PC-9 (cell line): ENCODE measurements around the gene PGLYRP2. TPM values are rescaled to one million over a fixed set of nuclear protein-coding genes. Genes with fewer than 3 reads are reported as not detected.

Source experiments
- BruUV-seq: library from RNA; stranded (reverse); fragments of 400-500 nt; replicated peaks from 2 replicates; lab custom pipeline; 2021; lab: Mats Ljungman, UMichigan
- CTCF ChIA-PET: fragments of 300-600 bp; sonication (Branson Sonifier 250); formaldehyde crosslinking; loops from one replicate; lab custom pipeline; 2022; ENCODE audit warnings: antibody characterized with exemption; lab: Charles Lee
- POLR2A ChIA-PET: fragments of 300-600 bp; sonication (Branson Sonifier 250); formaldehyde crosslinking; loops from one replicate; lab custom pipeline; 2022; ENCODE audit warnings: antibody characterized with exemption; ENCODE audit not compliant: unreplicated experiment; lab: Charles Lee
- DNase-seq, 2 experiments: peaks; one replicate each; pipeline versions ENCODE4 v3.0.0 to v3.0.0-alpha.2; 2015 to 2022; ENCODE audit warnings: mixed read lengths in 1 of 2
- H2AFZ ChIP-seq: fragments of 200-600 bp; sonication (generic); 2 replicates; pipeline ENCODE4 v1.8.1; 2017; ENCODE audit warnings: antibody characterized with exemption
- H3F3A ChIP-seq: fragments of 200-600 bp; sonication (generic); 2 replicates; pipeline ENCODE4 v1.8.1; 2017; ENCODE audit warnings: antibody characterized with exemption, mild to moderate bottlenecking, low read depth; ENCODE audit not compliant: insufficient read depth
- H3K27ac ChIP-seq: fragments of 200-600 bp; sonication (generic); 2 replicates; pipeline ENCODE4 v1.6.1; 2016; ENCODE audit warnings: mixed run types
- H3K27me3 ChIP-seq: fragments of 200-600 bp; sonication (generic); 2 replicates; pipeline ENCODE4 v1.6.1; 2016; ENCODE audit warnings: low read depth, mixed run types; ENCODE audit not compliant: insufficient read depth
- H3K36me3 ChIP-seq: fragments of 200-600 bp; sonication (generic); 2 replicates; pipeline ENCODE4 v1.6.1; 2016; ENCODE audit warnings: low read depth, mixed run types
- H3K4me1 ChIP-seq: fragments of 200-600 bp; sonication (generic); replicated peaks from 2 replicates; pipeline ENCODE4 v1.6.1; 2016; ENCODE audit warnings: mixed run types; ENCODE audit not compliant: insufficient read depth
- H3K4me2 ChIP-seq: fragments of 200-600 bp; sonication (generic); 2 replicates; pipeline ENCODE4 v1.6.1; 2017; ENCODE audit warnings: mixed run types
- H3K4me3 ChIP-seq: fragments of 200-600 bp; sonication (generic); 2 replicates; pipeline ENCODE4 v1.6.1; 2016; ENCODE audit warnings: mixed run types
- H3K79me2 ChIP-seq: fragments of 200-600 bp; sonication (generic); 2 replicates; pipeline ENCODE4 v1.6.1; 2017; ENCODE audit warnings: low read depth, mixed run types
- H3K9me2 ChIP-seq: fragments of 200-600 bp; sonication (generic); 2 replicates; pipeline ENCODE4 v1.8.1; 2017; ENCODE audit warnings: mild to moderate bottlenecking; ENCODE audit not compliant: insufficient read depth
- H3K9me3 ChIP-seq: fragments of 200-600 bp; sonication (generic); 2 replicates; pipeline ENCODE4 v1.8.1; 2016; ENCODE audit warnings: low read depth; ENCODE audit not compliant: insufficient read depth
- H4K20me1 ChIP-seq: fragments of 200-600 bp; sonication (generic); 2 replicates; pipeline ENCODE4 v1.8.1; 2017; ENCODE audit not compliant: insufficient read depth
- EZH2 ChIP-seq: fragments of 200-600 bp; sonication (generic); IDR thresholded peaks from 2 replicates; pipeline ENCODE4 v1.8.0; 2017; ENCODE audit warnings: antibody characterized with exemption, low read depth
- intact Hi-C: fragments of 100-400 bp; cut with micrococcal nuclease; formaldehyde crosslinking; loops from one replicate; pipeline ENCODE4 v1.10.0; 2022; ENCODE audit not compliant: unreplicated experiment
- total RNA-seq: library from RNA; stranded (reverse); gene quantifications from 2 replicates; pipeline ENCODE4 v1.2.3, GENCODE V29; 2021
- TF ChIP-seq, protein P1 (sequence below): fragments of 200-600 bp; sonication (generic); conservative IDR thresholded peaks from 2 replicates; pipeline ENCODE4 v1.6.1; 2017; ENCODE audit warnings: mixed run types, antibody characterized with exemption, mild to moderate bottlenecking, moderate library complexity

PGLYRP2 gene
- total RNA-seq, 1 experiment from 2014 or later: not detected

DNA sequence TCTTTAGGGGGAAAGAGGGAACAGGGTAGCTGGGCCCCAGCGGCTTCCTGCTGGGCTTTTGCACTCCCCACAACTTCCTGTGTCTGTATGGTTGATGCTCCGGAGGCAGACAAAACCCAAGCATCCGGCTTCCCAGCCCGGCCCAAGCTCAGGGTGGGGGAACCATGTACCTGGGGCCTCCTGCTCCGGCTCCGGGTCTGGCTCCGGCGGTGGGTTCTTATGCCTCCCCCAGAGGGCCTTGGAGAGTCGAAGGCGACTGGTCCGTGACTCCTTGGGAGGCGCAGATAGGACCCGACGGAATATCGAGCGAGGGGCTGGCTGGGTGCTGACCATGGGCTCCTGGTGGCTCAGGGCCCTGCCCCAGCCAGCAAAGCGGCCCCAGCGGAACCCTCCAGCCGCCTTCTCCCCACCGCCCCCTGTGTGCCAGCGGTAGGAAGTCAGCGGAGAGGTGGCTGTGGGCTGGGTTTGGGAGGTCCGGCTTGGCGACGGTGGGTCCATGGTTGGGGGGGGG is 15.4 kb downstream of the PGLYRP2 start:
- Histone ChIP-seq H3K36me3 (no peaks in the 10 kb centered on the region), H3K9me3 (no peaks in the 10 kb centered on the region), H3K27me3 (no peaks in the 10 kb centered on the region), H3K9me2 (no peaks in the 10 kb centered on the region), H3K4me3 (no peak overlapping the region), H2AFZ (no peak overlapping the region), H3K27ac (no peak overlapping the region), H3F3A (peaks cover 14% of the 10 kb centered on the region; the same call in 1 of the 2 replicates), H3K4me2 (no peak overlapping the region), H4K20me1 (no peaks in the 10 kb centered on the region; the same call in 1 of the 2 replicates), H3K79me2 (no peaks in the 10 kb centered on the region), H3K4me1 (peaks cover 9% of the 10 kb centered on the region; the same call in 1 of the 2 replicates)
- CTCF ChIA-PET: no interaction called here
- intact Hi-C loops: no loop called here
- no peak for DNase-seq
- POLR2A ChIA-PET: interaction anchor here (0.6 kb wide), 1 partner anchor 9 kb away, joined by 6 read pairs; no protein-coding TSS in a partner anchor
- TF ChIP-seq, protein P1, sequence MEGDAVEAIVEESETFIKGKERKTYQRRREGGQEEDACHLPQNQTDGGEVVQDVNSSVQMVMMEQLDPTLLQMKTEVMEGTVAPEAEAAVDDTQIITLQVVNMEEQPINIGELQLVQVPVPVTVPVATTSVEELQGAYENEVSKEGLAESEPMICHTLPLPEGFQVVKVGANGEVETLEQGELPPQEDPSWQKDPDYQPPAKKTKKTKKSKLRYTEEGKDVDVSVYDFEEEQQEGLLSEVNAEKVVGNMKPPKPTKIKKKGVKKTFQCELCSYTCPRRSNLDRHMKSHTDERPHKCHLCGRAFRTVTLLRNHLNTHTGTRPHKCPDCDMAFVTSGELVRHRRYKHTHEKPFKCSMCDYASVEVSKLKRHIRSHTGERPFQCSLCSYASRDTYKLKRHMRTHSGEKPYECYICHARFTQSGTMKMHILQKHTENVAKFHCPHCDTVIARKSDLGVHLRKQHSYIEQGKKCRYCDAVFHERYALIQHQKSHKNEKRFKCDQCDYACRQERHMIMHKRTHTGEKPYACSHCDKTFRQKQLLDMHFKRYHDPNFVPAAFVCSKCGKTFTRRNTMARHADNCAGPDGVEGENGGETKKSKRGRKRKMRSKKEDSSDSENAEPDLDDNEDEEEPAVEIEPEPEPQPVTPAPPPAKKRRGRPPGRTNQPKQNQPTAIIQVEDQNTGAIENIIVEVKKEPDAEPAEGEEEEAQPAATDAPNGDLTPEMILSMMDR: no peak
- TF ChIP-seq EZH2: no peak
- no TSS peak for BruUV-seq

DNA sequence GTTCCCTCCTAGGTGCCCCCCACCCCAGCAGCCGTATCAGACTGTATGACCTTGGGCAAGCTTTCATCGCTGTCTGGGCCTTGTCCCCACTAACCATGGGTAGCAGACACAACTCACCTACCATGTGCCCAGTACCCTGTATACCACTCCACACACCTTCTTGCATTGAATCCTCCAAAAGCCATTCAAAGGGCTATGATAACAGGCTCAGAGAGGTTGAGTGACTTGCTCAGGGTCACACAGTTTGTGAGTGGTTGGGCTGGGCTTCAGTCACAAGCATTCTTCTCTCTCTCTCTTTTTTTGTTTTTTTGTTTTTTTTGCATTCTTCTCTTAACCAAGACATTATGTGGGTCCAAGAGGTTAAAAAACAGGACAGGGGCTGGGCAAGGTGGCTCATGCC is 17.6 kb downstream of the PGLYRP2 start:
- intact Hi-C loops: no loop called here
- Histone ChIP-seq H4K20me1 (no peaks in the 10 kb centered on the region; the same call in 1 of the 2 replicates), H3K4me2 (no peak overlapping the region), H3F3A (peaks cover 5% of the 10 kb centered on the region; the same call in 1 of the 2 replicates), H3K4me3 (no peak overlapping the region), H3K9me2 (no peaks in the 10 kb centered on the region), H3K9me3 (no peaks in the 10 kb centered on the region), H3K79me2 (no peaks in the 10 kb centered on the region), H3K27ac (no peak overlapping the region), H3K36me3 (no peaks in the 10 kb centered on the region), H2AFZ (no peak overlapping the region), H3K27me3 (no peaks in the 10 kb centered on the region), H3K4me1 (peaks cover 3% of the 10 kb centered on the region; the same call in 1 of the 2 replicates)
- POLR2A ChIA-PET: no interaction called here
- BruUV-seq: no TSS peak
- CTCF ChIA-PET: no interaction called here
- TF ChIP-seq EZH2: no peak
- TF ChIP-seq, protein P1: no peak
- DNase-seq: no peak

DNA sequence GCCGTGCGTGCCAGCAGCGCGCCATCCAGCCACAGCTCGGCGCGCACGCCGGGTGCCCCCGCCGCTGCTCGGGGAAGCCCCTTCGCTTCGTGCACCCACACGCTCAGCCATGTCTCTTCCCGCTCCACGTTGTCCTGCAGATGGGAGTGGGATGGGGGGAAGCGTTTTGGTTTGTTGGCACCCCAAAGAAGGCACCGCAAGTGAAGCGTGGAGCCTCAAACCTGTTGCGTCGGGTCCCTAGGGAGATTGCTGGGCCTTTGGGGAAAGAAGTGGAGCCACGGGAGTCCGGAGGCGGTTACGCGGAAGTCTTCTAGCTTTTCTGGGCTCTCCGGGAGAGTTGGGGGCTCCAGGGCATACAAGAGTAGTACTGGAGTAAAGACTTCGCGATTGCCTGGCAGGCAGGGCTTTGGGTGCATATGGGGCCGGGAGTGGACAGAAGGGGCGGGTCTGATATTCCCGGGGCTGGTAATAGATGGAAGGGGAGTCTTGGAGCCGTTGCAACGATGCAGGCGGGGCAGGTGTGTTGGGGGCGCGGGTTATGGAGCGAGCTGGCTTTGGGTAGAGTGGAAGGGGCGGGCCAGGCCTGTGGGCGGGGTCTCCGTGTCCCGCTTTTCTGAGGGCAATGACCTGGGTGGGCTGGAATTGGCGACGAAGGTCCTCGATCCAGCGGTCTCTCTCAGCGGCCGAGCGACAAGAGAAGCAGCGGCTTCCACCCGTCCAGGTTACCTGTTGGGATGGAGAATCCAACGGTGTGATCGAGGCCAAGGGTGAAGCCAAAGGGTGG is 21.4 kb downstream of the PGLYRP2 start:
- no peak for TF ChIP-seq EZH2
- TF ChIP-seq, protein P1: no peak
- no peak overlapping the region for H3K4me2 ChIP-seq
- no peak overlapping the region for H3K4me3 ChIP-seq
- H3K79me2 ChIP-seq: no peaks in the 10 kb centered on the region
- H3K36me3 ChIP-seq: no peaks in the 10 kb centered on the region
- ChIA-PET POLR2A (no interaction called here), CTCF (no interaction called here)
- no peak for DNase-seq
- peaks cover 1% of the 10 kb centered on the region; the same call in 1 of the 2 replicates for H3K4me1 ChIP-seq
- no peak overlapping the region for H3K27ac ChIP-seq
- intact Hi-C loops: no loop called here
- H3F3A ChIP-seq: no peaks in the 10 kb centered on the region
- no peaks in the 10 kb centered on the region for H3K9me2 ChIP-seq
- H4K20me1 ChIP-seq: no peaks in the 10 kb centered on the region; the same call in 1 of the 2 replicates
- H2AFZ ChIP-seq: no peak overlapping the region
- no TSS peak for BruUV-seq
- no peaks in the 10 kb centered on the region for H3K27me3 ChIP-seq
- H3K9me3 ChIP-seq: no peaks in the 10 kb centered on the region
